22Rv1 (cell line): Measurements from ENCODE around the gene PACS1.

Source experiments
- CTCF ChIP-seq: fragments of 450-650 bp; IDR thresholded peaks from 2 replicates; pipeline ENCODE4 v1.5.1; 2017; ENCODE audit warnings: mild to moderate bottlenecking
- ZFX ChIP-seq: fragments of 450-650 bp; IDR thresholded peaks from 2 replicates; pipeline ENCODE4 v1.6.1; 2017; ENCODE audit warnings: antibody characterized with exemption, borderline replicate concordance

GRCh38 chr11:66275396-66275795 lies 205.3 kb downstream of the PACS1 start:
- TF ChIP-seq CTCF: no peak
- no peak for TF ChIP-seq ZFX
